ENCODE results near the gene ARL13A.

GRCh38 chrX:101028562-101028961 lies 59.1 kb downstream of the ARL13A start:
- TF ChIP-seq CTCF (IDR thresholded peaks at IDR 0.05 in 2 of 3, conservative IDR thresholded peaks at IDR 0.05 in 1 of 3; ENCODE audit: borderline replicate concordance in 1 of 3, insufficient read depth in 1 of 3, low read depth in 2 of 3, low read length in 2 of 3) (no peak), EZH2 (IDR thresholded peaks at IDR 0.05) (no peak), SP1 (IDR thresholded peaks at IDR 0.05; ENCODE audit: low read depth) (no peak), EZH2phosphoT487 (IDR thresholded peaks at IDR 0.05; ENCODE audit: borderline replicate concordance) (no peak), POLR2A (IDR thresholded peaks at IDR 0.05; ENCODE audit: borderline replicate concordance, extremely low read depth, insufficient read depth, insufficient read length) (no peak), POLR2AphosphoS5 (IDR thresholded peaks at IDR 0.05; ENCODE audit: low read depth, low read length) (no peak), JUND (IDR thresholded peaks at IDR 0.05) (no peak), RAD21 (IDR thresholded peaks at IDR 0.05; ENCODE audit: low read depth) (no peak)
